Brain pericyte (primary cell): ENCODE results near the gene CPSF2.
"Not testable (repeated sequence)": the region's sequence is repeated elsewhere in the genome, so short reads cannot be mapped to it uniquely, and the experiment has no call there.

Experiments used
- DNase-seq: peaks from one replicate; pipeline ENCODE4 v3.0.0-alpha.2; 2012; ENCODE audit warnings: low read depth, low spot score

CPSF2 gene

GRCh38 chr14:92154283-92154942 is 32.6 kb downstream of the CPSF2 start:
- no peak for DNase-seq

- no peak for DNase-seq
Measured at GRCh38 chr14:92160619-92161018, 38.9 kb downstream of the CPSF2 start.

GRCh38 chr14:92161521-92161920 is 39.8 kb downstream of the CPSF2 start:
- DNase-seq: no peak

- no peak for DNase-seq
Measured at GRCh38 chr14:92164958-92165357, 43.2 kb downstream of the CPSF2 start.

DNA sequence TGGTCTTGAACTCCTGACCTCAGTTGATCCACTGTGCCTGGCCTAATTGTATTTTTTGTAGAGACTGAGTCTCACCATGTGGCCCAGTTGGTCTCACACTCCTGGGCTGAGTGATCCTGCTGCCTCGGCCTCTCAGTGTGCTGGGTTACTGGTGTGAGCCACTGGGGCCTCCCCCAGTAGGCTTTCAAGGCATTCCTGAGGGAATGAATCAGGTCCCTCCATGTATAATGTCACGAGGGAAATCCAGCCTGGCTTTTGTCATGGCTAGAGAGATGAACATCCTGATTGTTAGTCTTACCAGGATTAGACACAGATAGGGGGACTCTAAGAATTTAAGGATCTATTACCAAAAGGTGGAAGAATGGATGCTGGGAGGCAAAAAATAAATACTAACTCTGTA is 51.9 kb downstream of the CPSF2 start:
- no peak for DNase-seq

GRCh38 chr14:92175811-92176210 is 54.0 kb downstream of the CPSF2 start:
- DNase-seq: no peak

DNA sequence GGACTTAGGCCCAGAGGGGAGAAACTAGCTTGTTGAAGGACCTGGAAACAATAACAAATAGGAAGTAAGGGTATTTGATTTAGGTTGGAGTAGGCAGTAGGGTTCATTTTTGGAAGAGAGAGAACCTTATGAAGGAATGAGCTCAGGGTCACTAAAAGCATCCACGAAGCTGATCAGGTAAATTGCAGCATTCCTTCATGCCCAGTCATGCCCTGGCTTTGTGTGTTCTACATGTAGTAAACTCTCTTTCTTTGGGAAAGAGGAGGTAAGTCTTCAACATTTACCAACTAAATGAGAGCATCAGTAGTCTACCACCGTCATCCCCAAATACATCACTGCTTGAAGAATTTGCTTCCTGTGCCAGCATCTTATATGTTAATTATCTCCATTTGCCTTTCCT is 54.7 kb downstream of the CPSF2 start:
- DNase-seq: no peak

- DNase-seq: not testable (repeated sequence)
Measured at GRCh38 chr14:92179178-92179577, 57.4 kb downstream of the CPSF2 start.

- no peak for DNase-seq
Measured at GRCh38 chr14:92185559-92185958, 63.8 kb downstream of the CPSF2 start.

- not testable (repeated sequence) for DNase-seq
Measured at GRCh38 chr14:92187616-92188015, 65.8 kb downstream of the CPSF2 start.

GRCh38 chr14:92190768-92191167 is 69.0 kb downstream of the CPSF2 start:
- DNase-seq: no peak

- no peak for DNase-seq
Measured at GRCh38 chr14:92198804-92199203, 77.0 kb downstream of the CPSF2 start.

- DNase-seq: no peak
Measured at GRCh38 chr14:92199763-92200162, 78.0 kb downstream of the CPSF2 start.

GRCh38 chr14:92203116-92203515 is 81.3 kb downstream of the CPSF2 start:
- DNase-seq: no peak

DNA sequence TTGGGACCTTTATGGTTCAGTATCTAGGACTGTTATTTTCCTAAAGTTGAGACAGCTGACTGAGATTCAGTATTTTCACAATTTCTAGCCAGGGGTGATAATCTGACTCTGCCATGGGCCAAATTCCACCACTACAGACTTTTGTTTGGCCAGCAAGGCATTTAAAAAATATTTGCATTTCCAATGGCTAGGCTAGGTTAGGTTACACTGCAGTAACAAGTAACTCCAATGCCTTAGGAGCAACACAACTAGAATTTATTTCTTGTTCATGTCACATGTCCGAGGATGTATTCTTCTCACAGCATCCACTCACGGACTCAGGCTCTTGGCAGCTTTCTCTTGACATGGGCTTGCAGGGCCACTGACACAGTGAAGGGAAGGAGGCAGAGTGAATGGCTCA is 83.0 kb downstream of the CPSF2 start:
- no peak for DNase-seq

- no peak for DNase-seq
Measured at GRCh38 chr14:92207012-92207927, 85.5 kb downstream of the CPSF2 start.

- DNase-seq: no peak
Measured at GRCh38 chr14:92207928-92208265, 86.1 kb downstream of the CPSF2 start.

DNA sequence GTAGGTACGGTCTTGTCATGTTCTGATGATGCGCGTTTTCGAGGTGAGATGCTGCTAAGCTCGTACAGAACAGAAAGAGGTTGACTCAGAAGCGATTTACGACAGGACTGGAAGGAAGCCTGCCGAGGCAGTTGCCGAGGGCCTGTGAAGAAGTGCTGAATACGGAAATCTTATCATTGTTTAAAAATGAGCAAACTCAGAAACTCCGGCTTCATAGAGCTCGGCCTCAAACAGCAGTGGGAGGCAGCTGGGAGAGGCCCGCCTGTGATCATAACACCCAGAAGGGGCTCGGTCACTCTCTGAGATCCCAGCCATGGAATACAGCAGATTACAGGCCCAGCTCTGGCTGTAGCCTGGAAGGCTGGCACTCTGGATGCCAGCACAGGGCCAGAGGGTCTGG is 87.4 kb downstream of the CPSF2 start:
- no peak for DNase-seq

- DNase-seq: not testable (repeated sequence)
Measured at GRCh38 chr14:92213125-92213524, 91.4 kb downstream of the CPSF2 start.

DNA sequence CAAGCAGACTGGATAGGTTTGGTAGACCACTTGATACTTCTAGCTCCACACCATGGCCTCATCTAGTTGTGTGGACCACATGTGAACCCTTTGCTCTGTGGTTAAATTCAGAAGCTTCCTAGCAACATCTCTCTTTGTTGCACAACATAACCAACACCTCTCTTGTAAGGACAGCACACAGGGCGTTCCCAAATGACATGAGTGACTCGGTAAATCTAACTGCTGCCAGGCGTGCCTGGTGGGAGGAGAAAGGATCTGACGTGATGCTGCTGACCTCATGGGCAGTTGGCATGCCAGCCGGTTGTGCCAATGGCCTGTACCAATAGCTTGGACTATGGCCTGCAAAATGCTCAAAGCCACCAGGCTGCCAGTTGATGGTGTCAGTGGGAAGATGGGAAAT is 93.8 kb downstream of the CPSF2 start:
- no peak for DNase-seq

DNA sequence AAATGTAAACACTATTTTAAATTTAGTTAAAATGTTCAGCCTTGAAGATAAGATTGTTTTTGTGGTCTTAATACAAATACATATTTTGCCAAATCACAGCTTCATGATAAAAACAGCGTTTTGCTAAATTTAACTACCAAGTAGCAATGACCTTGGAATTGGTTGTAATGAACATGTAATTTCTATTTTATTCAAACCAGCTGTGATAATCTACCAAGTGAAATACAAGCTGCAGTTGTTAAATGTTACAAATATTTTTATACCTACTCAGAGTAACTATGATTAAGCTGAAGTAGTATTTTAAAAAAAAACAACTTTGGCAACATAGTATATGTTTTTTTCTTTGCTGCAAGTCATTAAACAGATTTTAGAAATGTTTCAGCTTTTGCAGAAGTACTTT is 96.2 kb downstream of the CPSF2 start:
- no peak for DNase-seq
